Retina (tissue), 1 donor: Measurements from ENCODE around the gene LOX.
"Not testable (repeated sequence)": the region's sequence is repeated elsewhere in the genome, so short reads cannot be mapped to it uniquely, and the experiment has no call there.

ENCODE experiments used
- DNase-seq: peaks from one replicate; pipeline ENCODE4 v3.0.0-alpha.2; 2016

Gene LOX

DNA sequence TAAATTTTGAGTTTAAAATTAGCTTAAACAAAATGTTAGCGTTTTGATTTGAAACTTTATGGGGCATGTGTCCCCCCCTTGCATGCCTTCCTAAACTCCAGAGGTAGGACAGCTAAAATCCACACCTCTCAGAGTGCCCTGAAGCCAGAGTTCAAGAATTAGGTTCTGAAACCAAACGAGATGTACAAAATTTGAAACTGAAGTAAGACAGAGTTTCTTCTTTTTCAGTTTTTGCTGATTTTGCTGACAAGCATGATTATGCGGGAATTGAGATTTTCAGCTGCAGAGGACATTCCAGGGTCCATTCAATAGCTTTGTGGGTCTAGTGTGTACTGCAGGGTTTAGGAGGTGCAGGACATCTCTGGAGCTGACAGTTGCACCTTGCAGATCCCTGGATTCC lies 17.1 kb upstream of the LOX start:
- DNase-seq = no peak

DNA sequence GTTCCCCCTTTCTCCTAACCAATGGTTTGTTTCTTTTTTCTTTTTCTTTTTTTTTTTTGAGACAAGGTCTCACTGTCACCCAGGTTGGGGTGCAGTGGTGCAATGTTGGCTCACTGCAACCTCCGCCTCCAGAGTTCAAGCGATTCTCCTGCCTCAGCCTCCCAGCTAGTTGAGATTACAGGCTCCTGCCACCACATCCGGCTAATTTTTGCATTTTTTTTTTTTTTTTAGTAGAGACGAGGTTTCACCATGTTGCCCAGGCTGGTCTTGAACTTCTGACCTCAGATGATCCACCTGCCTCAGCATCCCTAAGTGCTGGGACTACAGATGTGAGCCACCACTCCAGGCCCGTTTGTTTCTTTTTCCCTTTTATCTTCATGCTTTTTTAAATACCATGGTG lies 16.2 kb upstream of the LOX start:
- not testable (repeated sequence) for DNase-seq

DNA sequence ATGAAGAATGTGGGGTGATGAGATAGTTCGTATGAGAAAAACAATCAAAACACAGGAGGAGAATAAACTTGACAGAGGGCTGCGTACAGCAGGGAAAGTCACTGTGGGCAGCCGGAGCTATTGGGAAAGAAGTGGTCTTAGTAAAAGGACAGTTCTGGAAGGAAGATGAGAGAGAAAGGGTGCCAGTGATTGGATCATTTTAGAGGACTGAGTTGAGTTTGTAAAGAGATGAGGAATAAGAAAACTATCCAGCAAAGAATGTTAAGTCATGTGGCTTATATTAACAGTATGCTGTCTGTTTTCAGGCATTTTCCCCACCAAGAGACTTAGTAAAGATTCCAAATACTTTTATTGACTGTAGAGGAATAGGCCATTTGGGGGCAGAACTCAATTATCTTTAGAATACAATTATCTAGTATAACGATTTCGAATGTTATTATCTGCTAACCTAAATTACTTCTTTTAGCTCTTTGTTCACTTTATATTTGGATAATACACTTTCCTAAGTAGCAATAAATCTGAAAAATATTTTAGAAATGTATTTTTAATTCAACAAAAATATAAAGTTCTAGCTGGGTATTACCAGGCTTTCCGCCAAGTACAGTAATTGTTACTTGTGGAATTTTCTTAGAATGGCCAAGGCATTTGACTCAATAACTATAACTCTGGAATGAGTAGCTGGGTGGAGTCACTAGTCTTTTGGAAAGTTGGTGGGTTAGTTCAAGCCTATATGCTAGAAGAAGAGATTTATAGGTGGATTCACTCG lies 15.5 kb upstream of the LOX start:
- no peak for DNase-seq

DNA sequence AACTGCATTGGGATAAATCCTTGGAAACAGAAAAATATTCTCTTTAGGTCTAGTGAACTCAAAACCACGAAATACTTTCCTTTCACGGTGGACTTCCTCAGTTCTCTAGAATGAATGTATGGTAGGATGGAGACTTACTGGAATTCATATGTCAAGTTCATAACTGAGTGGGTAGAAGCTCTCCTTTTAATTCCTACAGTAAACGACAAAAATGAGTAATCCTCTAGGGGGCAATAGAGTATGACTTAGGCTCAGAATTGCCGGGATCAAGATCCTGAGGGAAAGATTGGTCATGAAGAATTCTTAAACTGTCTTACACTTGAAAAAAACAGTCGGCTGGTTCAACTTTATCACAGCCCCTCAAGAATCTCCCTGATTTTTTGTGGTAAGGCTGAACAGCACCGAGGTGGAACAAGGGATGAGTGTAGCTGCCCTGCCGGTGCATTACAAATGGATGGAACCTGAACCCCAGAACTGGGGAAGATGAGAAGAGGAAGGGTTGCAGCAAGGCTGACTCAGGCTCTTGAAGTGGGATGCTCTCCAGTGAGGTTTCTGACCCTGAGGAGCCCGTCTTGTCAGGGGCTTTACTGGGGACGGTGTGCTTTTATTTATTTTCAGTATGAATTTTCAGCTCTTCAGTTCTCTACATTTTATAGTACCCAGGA lies 14.0 kb upstream of the LOX start:
- no peak for DNase-seq

DNA sequence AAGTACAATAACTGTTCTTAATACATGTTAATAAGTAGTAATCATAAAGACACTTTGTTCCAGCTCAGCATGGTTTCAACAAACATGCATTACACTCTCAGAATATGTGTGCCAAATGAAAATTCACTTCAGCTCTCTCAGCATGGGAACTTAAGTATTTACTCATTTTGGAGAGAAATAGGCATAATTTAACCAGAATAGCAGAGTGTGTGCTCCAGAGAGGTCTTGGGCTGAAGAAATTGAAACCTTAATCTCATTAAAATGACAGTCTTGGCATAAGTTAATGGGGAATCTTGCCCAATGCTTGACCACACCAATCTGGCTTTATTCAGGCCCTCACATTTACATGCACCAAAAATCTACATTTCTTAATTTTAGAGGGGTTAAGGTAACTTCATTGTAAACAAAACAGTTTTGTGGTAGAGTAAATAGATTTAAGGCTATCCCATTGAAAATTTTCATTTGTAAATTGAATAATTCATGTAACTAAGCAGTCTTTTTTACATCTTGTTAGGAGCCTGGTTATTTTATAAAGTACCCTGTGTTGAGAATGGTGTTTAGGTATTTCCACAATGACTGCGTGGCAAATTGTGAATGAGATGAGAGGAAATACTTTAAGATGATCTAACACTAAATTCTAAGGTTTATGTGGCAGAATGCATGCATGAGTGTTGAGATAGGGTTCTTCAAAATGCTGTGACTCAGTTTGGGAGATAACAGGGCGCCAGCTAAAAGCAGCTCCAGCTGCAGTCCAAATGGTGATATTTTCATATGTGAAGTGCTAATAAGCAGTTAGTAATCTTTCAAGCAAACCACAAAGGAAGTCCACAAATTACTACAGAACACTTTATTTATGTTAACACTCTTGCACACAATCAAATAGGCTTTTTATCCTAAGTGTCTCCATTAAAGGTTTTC lies 11.3 kb upstream of the LOX start:
- no peak for DNase-seq

DNA sequence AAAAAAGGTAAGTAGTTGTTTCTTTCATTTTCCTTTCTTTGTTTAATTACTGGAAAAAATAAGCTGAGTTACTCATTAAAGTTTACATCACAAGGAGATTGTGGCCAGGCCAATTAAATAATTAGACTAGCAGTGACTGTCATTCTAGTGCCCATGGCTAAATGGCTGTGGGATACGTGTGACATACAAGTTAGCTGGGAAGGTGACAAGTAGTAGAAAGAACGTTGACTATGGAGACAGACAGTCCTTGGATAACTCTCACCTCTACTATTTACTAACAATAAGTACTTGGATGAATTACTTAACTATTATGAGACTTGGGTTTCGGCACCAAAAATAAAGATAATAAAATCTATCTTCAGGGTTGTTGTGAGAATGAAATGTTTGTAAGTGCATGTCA lies 7.0 kb upstream of the LOX start:
- no peak for DNase-seq

DNA sequence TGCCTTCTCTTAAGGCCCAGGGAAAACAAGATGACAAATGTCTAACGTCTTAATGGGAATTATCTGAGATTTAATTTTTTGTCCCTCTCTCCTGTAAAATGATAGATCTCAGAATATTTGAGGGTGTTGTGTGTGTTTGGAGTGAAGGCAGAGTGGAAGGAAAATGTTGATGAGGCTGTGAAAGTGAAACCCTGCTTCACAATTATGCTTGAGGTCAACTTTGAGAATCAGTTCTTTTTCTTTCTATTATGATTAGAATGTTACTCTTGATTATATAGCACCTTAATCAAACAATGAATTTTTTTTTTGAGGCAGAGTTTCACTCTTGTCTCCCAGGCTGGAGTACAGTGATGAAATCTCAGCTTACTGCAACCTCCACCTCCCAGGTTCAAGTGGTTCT lies 5.5 kb upstream of the LOX start:
- DNase-seq = no peak

DNA sequence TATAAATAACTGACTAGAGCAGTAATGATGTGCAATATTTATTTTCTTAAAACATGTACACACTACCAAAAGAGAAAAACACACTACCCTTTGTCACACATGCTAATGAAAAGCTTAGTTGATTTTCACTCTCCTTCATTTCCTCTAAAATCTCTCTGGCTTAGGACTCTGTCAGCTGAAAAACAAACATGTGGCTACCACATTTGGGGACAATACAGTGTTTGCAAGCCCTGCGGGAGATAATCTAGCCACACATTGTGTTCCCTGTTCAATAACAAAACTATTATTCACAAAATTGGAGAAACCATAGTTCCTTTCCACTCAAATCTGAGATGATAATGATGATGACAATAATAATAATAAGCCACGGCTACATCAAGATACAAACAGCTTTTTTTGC lies 3.5 kb upstream of the LOX start:
- no peak for DNase-seq

DNA sequence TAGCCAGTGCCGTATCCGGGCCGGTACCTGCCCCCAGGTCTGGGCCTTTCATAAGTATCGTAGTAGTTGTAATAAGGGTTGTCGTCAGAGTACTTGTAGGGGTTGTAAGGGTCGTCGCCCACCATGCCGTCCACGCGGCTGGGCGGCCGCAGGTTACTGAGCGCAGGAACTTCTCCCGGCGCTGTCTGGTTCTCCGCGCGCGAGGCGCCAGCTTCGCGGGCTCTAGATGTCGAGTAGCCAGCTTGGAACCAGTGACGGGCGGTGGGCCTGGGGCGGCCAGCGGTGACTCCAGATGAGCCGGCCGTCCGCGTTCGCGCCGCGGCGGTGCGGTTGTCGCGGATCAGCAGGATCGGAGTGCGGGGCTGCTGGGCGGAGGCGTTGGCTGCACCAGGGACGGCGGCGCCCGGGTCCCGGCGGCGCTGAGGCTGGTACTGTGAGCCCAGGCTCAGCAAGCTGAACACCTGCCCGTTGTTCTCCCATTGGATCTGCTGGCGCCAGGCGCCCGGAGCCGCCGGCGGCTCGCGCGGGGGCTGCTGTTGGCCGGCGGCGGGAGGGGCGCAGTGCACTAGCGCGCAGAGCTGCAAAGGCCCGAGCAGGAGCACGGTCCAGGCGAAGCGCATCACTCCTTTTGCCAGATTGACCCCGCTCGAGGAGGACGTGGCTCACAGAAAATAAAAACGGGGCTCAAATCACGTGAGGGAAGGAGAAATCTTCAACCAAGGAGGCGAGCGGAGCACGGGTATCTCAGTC lies 518 bp downstream of the LOX start:
- DNase-seq = peak; percentile 89

DNA sequence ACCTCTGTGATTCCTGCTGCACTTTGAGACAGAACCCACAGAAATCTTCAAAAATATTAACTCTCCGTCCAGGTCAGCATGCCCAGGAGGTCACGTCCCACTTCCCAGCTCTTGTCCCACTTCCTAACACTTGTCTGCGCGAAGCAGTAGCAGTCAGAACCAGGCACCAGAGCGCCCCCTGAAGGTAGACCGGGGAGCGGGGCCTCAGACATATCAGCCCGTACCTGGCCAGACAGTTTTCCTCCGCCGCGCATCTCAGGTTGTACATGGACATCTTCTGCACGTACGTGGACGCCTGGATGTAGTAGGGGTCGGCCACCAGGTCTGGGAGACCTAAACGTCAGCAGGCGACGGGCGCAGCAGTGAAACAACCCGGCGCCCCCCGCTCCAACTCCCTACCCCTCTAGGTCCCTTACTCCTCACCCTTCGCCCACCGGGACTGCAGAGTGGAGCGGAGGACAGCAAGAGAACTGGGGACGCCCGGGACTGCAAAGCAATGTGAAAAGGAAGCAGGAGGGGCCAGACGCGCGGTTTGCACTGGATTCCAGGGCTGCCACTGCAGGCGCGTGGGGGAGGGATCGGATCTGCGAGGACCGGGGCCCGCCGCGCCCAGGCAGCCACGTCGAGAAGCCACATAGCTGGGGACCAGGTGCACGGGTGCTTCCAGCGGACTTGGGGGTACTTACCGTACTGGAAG lies 1.2 kb downstream of the LOX start:
- peak; percentile 88 for DNase-seq

DNA sequence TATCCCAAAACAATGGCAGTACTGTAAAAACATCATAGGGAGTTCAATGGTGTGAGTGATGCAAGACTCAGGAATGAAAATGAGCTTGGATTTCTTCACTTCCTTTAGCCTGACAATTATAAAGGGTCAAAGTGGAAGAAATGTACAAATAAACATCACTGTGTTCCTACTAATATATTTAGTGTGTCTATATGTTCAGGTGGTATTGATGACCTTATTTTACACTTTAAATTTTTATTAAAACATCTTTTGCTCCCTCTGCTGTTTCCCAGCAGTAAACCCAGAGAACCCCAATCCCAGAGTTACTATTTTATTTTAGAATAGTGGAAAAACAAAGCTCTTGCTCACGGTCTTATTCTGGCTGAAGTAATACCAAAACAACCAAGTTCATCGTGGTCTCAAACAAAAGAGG lies 2.0 kb downstream of the LOX start:
- DNase-seq = no peak

DNA sequence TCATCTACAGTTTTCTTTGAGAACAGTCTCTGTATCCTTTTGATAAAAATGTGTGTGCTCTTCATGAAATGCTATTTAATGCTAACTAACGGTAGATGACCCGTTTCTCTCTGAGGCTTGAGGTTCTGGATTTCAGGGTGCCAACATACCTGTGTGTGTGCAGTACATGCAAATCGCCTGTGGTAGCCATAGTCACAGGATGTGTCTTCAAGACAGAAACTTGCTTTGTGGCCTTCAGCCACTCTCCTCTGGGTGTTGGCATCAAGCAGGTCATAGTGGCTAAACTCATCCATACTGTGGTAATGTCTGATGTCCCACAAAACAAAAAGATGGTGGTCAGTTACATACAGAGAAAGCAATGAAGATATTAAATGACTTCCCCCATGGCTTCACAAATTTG lies 4.2 kb downstream of the LOX start:
- DNase-seq = no peak

DNA sequence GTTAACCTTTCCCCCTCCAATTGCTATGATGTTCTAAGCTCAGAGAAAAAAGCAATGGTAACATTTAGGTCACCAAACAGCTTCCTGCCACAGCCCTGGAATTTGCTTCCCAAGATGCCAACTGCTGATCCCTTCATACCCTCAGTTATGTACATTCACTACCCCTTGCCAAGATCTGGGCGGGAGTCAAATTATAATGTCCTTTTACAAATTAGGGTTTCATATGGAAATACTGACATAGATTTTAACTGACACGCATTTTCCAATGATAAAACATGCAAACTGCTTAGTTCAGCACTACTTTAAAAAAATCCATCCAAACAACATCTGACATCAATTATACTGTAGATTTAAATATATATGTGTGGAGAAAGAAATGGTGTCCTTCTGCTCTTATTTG lies 5.0 kb downstream of the LOX start:
- DNase-seq = no peak

DNA sequence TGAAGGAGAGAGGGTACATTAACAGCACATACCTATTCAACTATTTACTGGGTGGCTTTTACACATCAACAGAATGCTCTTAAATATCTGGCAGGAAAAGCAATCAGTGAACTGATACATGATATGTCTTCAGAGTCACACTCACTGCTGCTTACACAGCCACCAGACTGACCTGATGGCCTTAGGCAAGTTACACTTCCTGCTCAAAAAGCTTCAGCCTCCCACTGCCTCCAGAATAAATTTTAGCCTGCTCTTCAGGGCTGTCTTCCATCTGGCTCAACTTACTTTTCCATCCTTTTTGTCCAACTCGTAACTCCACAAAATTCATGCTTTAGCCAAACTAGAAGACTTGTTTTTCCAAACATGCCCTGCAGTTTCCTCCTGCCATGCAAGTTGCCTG lies 10.7 kb downstream of the LOX start:
- DNase-seq = no peak

DNA sequence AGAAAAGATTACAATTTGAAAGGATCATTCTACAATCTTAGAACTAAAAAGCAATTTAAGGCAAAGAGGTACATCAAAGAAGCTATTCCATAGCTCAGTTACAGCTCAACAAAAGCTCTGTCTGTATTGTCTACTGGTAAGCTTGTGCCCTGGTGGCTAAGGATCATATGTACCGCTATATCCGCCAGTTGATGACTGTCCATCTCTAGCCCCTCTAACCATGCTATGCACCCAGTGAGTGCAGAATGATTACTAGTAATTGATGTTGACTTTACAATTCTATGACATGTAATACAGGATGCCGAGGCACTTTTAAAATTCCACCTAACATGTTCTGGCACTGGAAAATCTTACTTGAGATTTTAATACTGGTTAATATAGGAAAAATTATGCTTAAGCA lies 13.1 kb downstream of the LOX start:
- no peak for DNase-seq

DNA sequence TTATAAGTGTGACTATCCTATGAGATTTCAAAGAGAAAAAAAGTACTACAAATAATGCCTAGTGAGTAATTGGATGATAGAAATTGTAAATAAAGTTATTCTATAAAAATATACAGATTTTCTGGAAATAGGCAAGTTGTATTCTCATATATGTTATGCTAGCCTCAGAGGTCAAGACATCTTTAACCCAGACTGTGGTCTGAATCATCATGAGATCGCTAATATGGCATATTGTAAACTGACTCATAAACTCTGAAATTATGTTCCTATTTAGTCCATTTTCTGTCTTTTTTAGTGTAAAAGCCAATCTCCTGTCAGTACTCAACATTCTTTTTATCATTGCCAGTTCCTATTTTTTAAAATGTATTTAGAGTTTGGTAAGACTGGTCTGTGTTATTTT lies 14.2 kb downstream of the LOX start:
- no peak for DNase-seq

DNA sequence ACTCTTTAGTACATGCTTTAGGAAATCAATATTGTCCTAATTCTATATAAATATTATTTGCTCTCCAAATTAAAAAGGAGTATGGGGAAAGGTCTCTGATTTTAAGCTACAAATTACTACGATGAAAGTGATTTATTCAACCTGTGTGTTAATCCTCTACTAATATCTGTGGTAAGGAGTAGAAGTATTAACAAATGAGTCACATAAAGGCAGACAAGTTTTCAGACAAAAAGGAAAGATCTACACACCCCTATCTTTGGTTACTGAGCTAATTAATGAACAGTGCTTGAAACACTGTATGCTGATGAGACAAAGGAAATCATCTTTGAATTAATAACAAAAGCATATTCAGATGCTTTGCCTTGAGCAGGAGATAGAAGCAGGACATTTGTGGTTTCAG lies 15.9 kb downstream of the LOX start:
- no peak for DNase-seq

DNA sequence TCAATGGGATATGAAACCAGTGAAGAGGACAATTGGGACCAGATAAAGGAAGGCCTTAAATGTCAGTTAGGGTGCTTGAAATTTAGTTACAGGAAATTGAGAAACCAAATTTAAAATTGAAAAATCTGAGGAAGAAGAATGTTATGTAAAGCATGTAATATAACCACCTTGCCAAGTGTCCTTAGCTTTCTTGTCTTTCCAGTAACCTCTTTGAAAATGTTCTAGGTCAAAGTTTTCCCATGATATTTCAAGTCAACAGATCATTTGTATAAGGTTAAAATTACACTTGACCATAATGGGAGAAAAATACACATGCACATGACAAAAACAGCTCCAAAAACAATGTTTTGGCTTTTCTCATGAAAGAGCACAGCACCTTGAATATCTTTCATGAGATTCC lies 21.1 kb downstream of the LOX start:
- DNase-seq = no peak

DNA sequence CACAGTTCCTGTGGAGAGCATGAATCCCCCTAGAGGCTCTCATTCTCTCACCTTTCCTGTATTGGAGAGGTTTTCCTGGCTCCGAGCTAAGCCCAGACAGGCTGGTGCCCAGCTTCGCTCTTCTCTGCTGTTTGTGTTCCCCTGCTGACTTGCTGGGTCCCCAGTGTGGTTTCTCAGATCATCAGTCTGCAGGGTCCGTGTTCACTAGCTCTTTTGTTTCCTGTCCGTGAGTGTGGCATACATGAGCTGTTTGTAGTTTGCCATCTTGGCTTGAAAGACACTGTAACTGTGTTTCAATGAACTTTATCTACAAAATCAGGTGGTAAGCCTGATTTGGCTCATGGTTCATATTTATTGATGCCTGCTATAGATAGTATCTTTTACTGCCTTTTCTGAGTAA lies 23.8 kb downstream of the LOX start:
- DNase-seq = no peak

DNA sequence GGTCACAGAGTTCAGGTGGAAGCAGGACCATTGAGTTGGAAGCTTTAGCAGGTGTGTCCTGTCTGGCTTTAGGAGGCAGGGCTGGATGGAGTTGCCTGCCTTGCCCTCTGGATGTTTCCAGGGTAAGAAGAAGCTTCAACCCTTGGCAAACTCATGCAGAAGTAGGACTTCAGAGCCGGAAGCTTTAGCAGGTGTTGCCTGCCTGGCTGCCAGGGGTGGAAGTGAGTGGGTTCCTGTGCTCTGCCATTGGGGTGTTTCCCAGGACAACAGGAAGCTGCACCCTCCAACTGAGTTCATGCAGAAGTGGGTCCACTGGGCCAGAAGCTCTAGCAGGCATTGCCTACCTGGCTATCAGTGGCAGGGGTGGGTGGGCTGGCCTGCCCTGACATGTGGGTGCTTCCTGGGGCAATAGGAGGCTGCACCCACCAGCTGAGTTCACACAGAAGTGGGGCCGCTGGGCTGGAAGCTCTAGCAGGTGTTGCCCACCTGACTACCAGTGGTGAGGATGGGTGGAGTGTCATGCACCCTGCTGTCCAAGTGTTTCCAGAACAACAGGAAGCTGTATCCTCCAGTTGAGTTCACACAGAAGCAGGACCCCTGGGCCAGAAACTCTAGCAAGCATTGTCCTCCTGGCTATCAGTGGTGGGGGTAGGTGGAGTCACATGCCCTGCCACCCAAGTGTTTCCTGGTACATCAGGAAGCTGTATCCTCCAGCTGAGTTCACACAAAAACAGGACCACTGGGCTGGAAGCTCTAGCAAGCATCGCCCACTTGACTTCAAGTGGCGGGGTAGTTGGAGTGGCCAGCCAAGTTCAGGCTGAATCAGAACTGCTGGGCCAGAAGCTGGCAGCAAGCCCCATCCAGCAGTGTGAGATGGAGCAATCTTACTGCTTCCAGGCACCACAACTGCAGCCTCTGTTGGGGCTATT lies 24.6 kb downstream of the LOX start:
- no peak for DNase-seq

DNA sequence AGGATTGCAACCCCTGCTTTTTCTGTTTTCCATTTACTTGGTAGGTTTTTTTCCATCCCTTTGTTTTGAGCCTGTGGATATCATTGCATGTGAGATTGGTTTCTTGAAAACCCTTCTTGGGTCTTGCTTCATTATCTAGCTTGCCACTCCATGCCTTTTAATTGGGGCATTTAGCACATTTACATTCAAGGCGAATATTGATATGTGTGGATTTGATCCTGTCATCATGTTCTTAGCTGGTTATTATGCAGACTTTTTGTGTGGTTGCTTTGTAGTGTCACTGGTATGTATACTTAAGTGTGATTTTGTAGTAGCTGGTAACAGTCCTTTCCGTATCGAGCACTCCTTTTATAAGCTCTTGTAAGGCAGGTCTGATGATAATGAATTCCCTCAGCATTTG lies 26.5 kb downstream of the LOX start:
- DNase-seq = no peak
